Activated B cell treated with CpG ODN at 0.5 μM for 24 hours (primary cell): ENCODE data around the gene TPSAB1. TPM values are rescaled to one million over a fixed set of nuclear protein-coding genes. Genes with fewer than 3 reads are reported as not detected.

Experiments used
- ATAC-seq: fragments of 200-7000 bp; cut with Tn5 transposase; one replicate; pipeline ENCODE4 v1.10.0; 2021; ENCODE audit warnings: low read depth, mild to moderate bottlenecking, moderate library complexity
- CTCF ChIA-PET: fragments of 350-600 bp; sonication (Branson Sonifier 250); formaldehyde crosslinking; loops from one replicate; lab custom pipeline; 2021; ENCODE audit warnings: antibody characterized with exemption; lab: Charles Lee
- POLR2A ChIA-PET: fragments of 350-600 bp; sonication (Branson Sonifier 250); formaldehyde crosslinking; loops from one replicate; lab custom pipeline; 2021; ENCODE audit warnings: antibody characterized with exemption; lab: Charles Lee
- DNase-seq: peaks from one replicate; pipeline ENCODE4 v3.0.0; 2022
- H3K27ac Mint-ChIP-seq: one replicate; pipeline ENCODE4 v1.8.0; 2020; ENCODE audit warnings: mixed read lengths
- H3K27me3 Mint-ChIP-seq: one replicate; pipeline ENCODE4 v1.8.0; 2021; ENCODE audit warnings: mixed read lengths
- H3K36me3 Mint-ChIP-seq: one replicate; pipeline ENCODE4 v1.8.0; 2021; ENCODE audit warnings: low read depth, mixed read lengths
- H3K4me1 Mint-ChIP-seq: one replicate; pipeline ENCODE4 v1.8.0; 2021; ENCODE audit warnings: mixed read lengths
- H3K4me3 Mint-ChIP-seq: one replicate; pipeline ENCODE4 v1.8.0; 2020; ENCODE audit warnings: mild to moderate bottlenecking, mixed read lengths
- H3K9me3 Mint-ChIP-seq: one replicate; pipeline ENCODE4 v1.8.0; 2020; ENCODE audit warnings: mixed read lengths
- CTCF ChIP-seq: fragments of 200-600 bp; IDR thresholded peaks from one replicate; pipeline ENCODE4 v1.8.0; 2022; ENCODE audit warnings: antibody characterized with exemption, mild to moderate bottlenecking
- intact Hi-C: fragments of 100-400 bp; cut with micrococcal nuclease; formaldehyde crosslinking; loops from one replicate; pipeline ENCODE4 v1.15.1; 2024
- total RNA-seq: library from RNA; stranded (reverse); gene quantifications from 2 replicates; pipeline ENCODE4 v1.2.3, GENCODE V29; 2022

TPSAB1 gene
- total RNA-seq, 1 donor from 2014 or later, result not detected

GRCh38 chr16:1215574-1216295, 24.8 kb upstream of the TPSAB1 start:
- POLR2A ChIA-PET, result no interaction called here

GRCh38 chr16:1216296-1216619, 24.2 kb upstream of the TPSAB1 start:
- H3K4me3 Mint-ChIP-seq, result no peak overlapping the region
- no peaks in the 10 kb centered on the region for H3K9me3 Mint-ChIP-seq
- H3K36me3 Mint-ChIP-seq, result no peaks in the 10 kb centered on the region
- DNase-seq, result no peak
- peaks cover 1% of the 10 kb centered on the region for H3K27me3 Mint-ChIP-seq
- H3K27ac Mint-ChIP-seq, result no peak overlapping the region
- TF ChIP-seq CTCF, result no peak
- ChIA-PET POLR2A (no interaction called here), CTCF (no interaction called here)
- H3K4me1 Mint-ChIP-seq, result no peaks in the 10 kb centered on the region
- intact Hi-C loops, result no loop called here
- no peak for ATAC-seq

More at GRCh38 chr16:1215574-1216295, 24.8 kb upstream of the TPSAB1 start:
- peaks cover 1% of the 10 kb centered on the region for H3K27me3 Mint-ChIP-seq
- H3K9me3 Mint-ChIP-seq, result no peaks in the 10 kb centered on the region
- H3K27ac Mint-ChIP-seq, result no peak overlapping the region
- DNase-seq, result no peak
- no peaks in the 10 kb centered on the region for H3K36me3 Mint-ChIP-seq
- no peaks in the 10 kb centered on the region for H3K4me1 Mint-ChIP-seq
- CTCF ChIA-PET, result no interaction called here
- H3K4me3 Mint-ChIP-seq, result no peak overlapping the region
- TF ChIP-seq CTCF, result no peak
- intact Hi-C loops, result no loop called here
- no peak for ATAC-seq

- DNase-seq (no peak), ATAC-seq (no peak)
- peaks cover 1% of the 10 kb centered on the region for H3K27me3 Mint-ChIP-seq
- no peak overlapping the region for H3K27ac Mint-ChIP-seq
- TF ChIP-seq CTCF, result no peak
- POLR2A ChIA-PET, result no interaction called here
- no peaks in the 10 kb centered on the region for H3K4me1 Mint-ChIP-seq
- H3K4me3 Mint-ChIP-seq, result no peak overlapping the region
- CTCF ChIA-PET, result no interaction called here
- intact Hi-C loops, result no loop called here
- H3K9me3 Mint-ChIP-seq, result no peaks in the 10 kb centered on the region
- H3K36me3 Mint-ChIP-seq, result no peaks in the 10 kb centered on the region
Observed at GRCh38 chr16:1216681-1217400, 23.7 kb upstream of the TPSAB1 start.

- ChIA-PET CTCF (no interaction called here), POLR2A (no interaction called here)
- H3K27ac Mint-ChIP-seq, result no peak overlapping the region
- DNase-seq, result no peak
- H3K4me1 Mint-ChIP-seq, result no peaks in the 10 kb centered on the region
- no peak for ATAC-seq
- H3K27me3 Mint-ChIP-seq, result peaks cover 1% of the 10 kb centered on the region
- no peak overlapping the region for H3K4me3 Mint-ChIP-seq
- H3K36me3 Mint-ChIP-seq, result no peaks in the 10 kb centered on the region
- intact Hi-C loops, result no loop called here
- H3K9me3 Mint-ChIP-seq, result no peaks in the 10 kb centered on the region
- TF ChIP-seq CTCF, result no peak
Observed at GRCh38 chr16:1217526-1217925, 23.0 kb upstream of the TPSAB1 start.

GRCh38 chr16:1218061-1218929, 22.2 kb upstream of the TPSAB1 start:
- H3K9me3 Mint-ChIP-seq, result no peaks in the 10 kb centered on the region
- peaks cover 1% of the 10 kb centered on the region for H3K27me3 Mint-ChIP-seq
- POLR2A ChIA-PET, result no interaction called here
- no peak for ATAC-seq
- TF ChIP-seq CTCF, result no peak
- intact Hi-C loops, result no loop called here
- H3K27ac Mint-ChIP-seq, result no peak overlapping the region
- DNase-seq, result no peak
- CTCF ChIA-PET, result no interaction called here
- no peaks in the 10 kb centered on the region for H3K36me3 Mint-ChIP-seq
- H3K4me1 Mint-ChIP-seq, result no peaks in the 10 kb centered on the region
- no peak overlapping the region for H3K4me3 Mint-ChIP-seq
